GM21390 (cell line): ENCODE measurements around the gene NEU3.
"Not testable (repeated sequence)": the region's sequence is repeated elsewhere in the genome, so short reads cannot be mapped to it uniquely, and the experiment has no call there.

Experiments used
- ATAC-seq: cut with Tn5 transposase; IDR thresholded peaks from one replicate; pipeline ENCODE4 v1.9.1; 2021; ENCODE audit not compliant: unreplicated experiment

Gene NEU3, protein sequence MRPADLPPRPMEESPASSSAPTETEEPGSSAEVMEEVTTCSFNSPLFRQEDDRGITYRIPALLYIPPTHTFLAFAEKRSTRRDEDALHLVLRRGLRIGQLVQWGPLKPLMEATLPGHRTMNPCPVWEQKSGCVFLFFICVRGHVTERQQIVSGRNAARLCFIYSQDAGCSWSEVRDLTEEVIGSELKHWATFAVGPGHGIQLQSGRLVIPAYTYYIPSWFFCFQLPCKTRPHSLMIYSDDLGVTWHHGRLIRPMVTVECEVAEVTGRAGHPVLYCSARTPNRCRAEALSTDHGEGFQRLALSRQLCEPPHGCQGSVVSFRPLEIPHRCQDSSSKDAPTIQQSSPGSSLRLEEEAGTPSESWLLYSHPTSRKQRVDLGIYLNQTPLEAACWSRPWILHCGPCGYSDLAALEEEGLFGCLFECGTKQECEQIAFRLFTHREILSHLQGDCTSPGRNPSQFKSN

DNA sequence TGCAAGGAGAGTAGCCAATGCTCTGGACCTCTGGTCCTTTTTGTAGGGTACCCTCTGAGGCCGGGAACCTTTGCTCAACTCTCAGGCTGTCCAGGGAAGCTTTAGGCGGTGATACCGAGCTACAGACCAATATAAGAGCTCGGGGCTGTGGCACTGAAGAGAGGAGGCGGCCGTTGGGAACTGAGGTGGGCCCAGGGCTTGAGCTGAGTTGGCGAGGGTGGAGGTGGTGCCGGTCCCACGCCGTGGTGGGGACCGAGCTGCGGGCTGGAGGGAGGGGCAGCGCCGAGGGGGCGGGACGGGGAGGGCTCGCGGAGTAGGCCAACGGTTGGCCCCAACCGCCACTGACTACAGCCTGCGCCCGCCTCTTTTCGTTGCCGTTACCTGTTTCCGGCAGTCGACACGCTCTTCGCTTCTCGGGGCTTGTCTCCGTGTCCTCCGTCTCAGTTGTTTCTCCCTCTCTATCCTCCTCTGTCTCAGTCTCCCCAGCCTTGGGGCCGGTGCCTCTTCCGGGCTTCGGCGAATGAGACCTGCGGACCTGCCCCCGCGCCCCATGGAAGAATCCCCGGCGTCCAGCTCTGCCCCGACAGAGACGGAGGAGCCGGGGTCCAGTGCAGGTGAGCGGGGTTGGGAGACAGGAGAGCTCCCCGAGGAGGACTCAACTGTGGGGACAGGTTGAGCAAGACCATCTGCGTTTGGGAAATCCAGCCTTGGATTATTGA is at the start of gene NEU3:
Gene NEU3 (plus strand): TSS at position 393 of the 719 bp plus-strand sequence. CDS start 128 bp downstream, at position 521.
- ATAC-seq = peak; percentile 85

- no peak for ATAC-seq
Observed at GRCh38 chr11:74941492-74941891, 47.2 kb upstream of the NEU3 start.

DNA sequence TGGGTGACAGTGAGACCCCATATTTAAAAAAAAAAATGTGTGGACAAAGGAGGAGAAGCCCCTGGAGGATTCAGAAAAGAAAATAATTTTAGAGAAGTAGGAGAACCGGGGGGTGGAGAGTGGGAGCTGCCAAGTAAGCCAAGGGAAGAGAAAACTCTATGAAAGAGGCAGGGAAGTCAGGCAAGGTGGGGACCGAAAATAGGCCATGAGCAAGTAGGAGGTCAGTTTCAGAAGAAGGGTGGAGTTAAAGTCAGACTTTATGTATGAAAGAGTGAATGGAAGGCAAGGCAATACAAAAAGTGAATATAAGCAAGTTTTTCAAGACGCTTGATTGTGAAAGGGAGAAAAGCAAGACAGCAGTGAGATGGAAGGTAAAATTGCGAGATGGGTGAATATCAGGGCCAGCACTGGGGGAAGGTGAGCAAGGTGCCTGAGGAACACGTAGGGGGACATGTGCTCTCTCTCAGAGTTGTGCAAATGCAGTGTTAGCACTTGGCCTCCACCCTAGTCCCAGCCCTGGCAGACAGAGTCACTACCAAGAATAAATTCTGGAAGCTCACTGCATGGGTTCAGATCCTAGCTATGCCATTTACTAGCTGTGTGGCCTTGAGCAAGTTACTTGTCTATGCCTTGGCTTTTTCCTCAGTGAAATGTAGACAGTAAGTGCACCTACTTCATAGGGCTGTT is 46.5 kb upstream of the NEU3 start:
- ATAC-seq = no peak

DNA sequence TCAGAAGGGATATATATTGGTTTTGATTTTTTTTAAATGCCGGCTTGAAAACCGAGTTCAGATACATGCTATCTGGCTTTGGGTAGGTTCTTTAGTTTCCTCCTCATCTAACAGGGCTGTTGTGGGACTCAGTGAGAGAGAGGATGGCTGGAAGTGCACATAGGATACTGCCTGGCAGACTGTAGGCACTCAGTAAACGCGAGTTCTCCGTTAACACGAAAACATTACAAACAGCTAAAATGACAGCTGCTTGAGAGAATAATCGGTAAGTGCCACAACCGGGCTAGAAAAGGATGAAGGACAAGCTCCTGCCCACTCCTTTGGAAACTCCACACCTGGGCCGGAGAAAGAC is 40.2 kb upstream of the NEU3 start:
- ATAC-seq = no peak

DNA sequence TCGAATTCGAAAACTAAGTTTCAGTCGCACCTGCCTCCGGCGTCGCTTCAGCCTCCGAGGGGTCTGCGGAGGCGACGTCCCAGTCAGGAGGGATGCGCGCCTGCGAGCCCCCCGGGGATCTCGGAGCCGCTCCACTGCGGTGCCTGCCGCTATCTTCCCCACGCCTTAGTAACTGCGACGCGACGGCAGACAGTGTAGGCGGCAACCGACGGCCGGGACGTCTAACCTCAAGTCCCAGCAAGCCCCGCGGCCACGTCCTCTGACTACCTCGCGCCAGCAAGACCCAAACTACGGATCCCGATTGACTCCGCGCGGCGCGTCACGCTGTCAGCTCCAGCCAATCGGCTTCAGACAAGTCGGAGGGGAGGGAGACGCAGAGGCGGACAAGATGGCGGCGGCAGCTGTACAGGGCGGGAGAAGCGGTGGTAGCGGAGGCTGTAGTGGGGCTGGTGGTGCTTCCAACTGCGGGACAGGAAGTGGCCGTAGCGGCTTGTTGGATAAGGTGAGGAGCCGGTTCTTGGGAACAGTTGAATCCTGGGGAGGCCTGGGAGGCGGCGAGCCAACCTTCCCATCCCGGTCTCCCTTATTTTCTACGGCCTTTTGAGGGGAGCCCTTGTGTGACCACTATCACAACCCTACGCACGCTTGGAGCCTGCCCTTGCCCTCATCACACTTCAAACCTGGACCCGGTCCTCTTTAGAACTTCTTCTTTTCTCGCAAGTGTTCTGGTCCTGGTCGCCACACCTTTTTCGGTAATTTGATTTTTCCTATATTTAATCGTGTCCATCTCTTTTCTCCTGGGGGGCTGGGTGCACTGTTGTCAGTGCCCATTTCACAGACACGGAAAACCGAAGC is 39.6 kb upstream of the NEU3 start, which contains the start of the genes SPCS2 and XRRA1:
Gene SPCS2 (plus strand): TSS at position 369 of the 855 bp plus-strand sequence. CDS start 20 bp downstream, at position 389.
Gene XRRA1 (minus strand): TSS at position 194 of the 855 bp plus-strand sequence. CDS start 8,213 bp downstream, outside the sequence.
- peak; percentile 91 for ATAC-seq

- ATAC-seq = no peak
Observed at GRCh38 chr11:74949753-74950137, 39.0 kb upstream of the NEU3 start.

DNA sequence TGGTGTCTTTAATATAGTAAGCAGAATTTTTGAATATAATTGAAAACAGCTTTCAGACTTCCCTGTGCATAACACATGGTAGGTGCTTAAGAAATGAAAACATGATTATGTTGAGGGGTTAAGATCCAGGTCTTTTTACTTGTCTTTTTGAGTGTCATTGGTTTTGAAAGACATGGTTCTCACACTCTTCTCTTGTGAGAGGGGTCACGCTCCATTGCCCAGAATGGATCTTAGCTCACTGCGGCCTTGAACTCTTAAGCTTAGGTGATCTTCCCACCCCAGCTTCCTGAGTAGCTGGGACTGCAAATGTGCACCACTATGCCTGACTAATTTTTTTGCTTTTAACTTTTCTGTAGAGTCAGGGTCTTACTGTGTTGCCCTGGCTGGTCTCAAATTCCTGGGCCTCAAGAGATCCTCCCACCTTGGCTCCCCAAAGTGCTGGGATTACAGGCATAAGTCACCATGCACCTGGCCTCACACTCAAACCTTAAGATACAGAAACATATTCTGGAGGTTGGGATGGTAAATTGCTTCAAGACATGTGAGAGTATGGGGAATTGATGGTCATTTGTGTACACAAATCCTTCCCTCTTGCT is 38.3 kb upstream of the NEU3 start:
- ATAC-seq = no peak

DNA sequence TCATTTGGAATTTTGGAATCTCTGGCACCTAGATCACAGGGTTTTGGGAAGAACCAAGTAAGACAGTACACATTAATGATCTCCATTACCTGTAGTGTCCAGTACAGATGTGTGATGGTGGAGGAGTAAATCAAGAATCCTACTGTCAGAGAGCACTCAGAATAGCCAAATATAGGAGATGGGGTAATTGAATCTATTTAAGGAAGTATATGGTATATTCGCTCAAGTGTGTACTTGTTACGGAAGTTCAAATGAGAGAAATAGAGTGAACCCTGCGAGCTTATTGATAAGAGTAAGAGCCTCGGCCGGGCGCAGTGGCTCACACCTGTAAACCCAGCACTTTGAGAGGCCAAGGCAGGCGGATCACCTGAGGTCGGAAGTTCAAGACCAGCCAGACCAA is 37.5 kb upstream of the NEU3 start:
- no peak for ATAC-seq

GRCh38 chr11:74952752-74953151 is 36.0 kb upstream of the NEU3 start:
- no peak for ATAC-seq

DNA sequence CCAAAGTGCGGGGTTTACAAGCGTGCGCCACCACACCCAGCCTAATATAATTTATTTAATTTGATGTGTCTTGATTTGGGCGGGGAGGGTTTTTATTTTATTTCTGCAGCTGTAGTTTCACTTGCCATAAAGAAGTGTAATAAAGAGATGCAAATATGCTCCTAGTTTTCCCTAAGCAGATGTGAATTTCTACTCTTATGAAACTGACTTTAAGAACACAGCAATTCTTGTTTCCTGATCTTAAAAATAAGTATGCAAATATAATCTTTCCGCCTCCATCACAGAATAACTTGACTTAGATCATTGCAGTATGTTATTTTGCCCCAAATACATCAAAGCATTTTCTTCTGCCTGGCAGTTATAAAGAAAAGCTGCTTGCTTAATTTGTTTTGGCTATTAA is 35.3 kb upstream of the NEU3 start:
- ATAC-seq = no peak

GRCh38 chr11:74954199-74954598 is 34.5 kb upstream of the NEU3 start:
- no peak for ATAC-seq

DNA sequence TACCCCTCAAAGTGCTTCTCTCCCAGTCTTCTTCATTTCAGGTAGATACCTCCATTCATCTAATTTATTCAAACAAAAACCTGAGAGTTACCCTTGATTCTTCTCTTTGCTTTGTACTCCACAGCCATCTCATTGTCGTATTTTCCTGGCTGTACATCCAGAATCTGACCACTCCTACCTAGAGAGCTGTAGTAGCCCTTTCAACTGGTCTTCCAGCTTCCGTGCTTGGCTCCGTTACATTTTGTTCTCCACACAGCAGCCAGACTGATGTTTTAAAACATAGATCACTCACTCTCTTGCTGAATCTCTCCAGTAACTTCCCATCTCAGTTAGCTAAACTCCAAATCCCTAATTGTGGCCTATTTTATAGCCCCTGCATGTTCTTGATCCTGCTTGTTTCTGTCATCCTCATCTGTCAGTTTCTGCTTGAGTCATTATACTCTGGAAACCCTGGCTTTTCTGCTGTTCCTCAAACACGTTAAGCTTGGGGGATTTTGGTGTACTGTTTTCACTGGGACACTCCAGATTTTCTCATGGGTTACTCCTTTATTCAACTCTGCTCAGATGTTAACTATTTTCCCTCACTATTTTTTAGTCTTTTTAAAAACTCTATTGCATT is 32.2 kb upstream of the NEU3 start:
- ATAC-seq = no peak

- ATAC-seq = no peak
Observed at GRCh38 chr11:74957937-74958629, 30.6 kb upstream of the NEU3 start.

DNA sequence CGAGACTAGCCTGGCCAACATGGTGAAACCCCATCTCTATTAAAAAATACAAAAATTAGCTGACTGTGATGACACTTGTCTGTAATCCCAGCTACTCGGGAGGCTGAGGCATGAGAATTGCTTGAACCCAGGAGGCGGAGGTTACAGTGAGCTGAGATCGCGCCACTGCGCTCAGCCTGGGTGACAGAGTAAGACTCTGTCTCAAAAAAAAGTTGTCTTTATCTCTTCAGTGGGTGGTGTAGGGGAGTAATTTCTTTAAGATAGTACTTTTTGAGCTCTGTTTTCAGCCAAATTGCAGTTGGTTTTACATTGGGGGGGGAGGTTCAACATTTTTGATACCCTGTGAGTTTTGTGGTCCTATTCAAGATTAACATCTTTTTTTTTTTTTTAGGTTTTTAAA is 28.6 kb upstream of the NEU3 start:
- not testable (repeated sequence) for ATAC-seq

- no peak for ATAC-seq
Observed at GRCh38 chr11:74966651-74967050, 22.1 kb upstream of the NEU3 start.

DNA sequence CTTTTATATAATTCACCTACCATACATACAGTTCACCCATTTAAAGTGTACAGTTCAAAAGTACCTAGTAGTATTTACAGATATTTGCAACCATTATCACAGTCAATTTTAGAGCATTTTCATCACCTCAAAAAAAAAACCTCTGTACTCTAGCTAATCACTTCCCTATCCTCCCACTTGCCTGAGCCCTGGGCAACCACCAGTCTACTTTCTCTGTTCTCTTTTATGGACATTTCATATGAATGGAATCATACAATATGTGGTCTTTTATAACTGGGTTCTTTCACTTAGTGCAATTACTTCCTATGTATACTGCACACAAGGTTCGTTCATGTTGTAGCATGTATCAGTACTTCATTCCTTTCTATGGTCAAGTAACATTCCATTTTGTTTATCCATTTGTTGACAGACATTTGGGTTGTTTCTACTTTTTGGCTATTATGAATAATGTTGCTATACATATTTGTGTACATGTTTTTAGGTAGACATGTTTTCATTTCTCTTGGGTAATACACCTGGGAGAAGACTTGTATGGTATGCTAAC is 17.8 kb upstream of the NEU3 start:
- no peak for ATAC-seq

- no peak for ATAC-seq
Observed at GRCh38 chr11:74971424-74971823, 17.3 kb upstream of the NEU3 start.

- ATAC-seq = no peak
Observed at GRCh38 chr11:74978041-74978440, 10.7 kb upstream of the NEU3 start.

GRCh38 chr11:74980634-74981033 is 8.1 kb upstream of the NEU3 start:
- ATAC-seq = no peak
